Ishikawa (cell line): ENCODE data around the gene SYCE3.

Experiments used
- CEBPB ChIP-seq: IDR thresholded peaks from 2 replicates; pipeline ENCODE4 v1.6.1; 2012
- CREB1 ChIP-seq: IDR thresholded peaks from 2 replicates; pipeline ENCODE4 v1.6.1; 2012; ENCODE audit warnings: low read depth
- EGR1 ChIP-seq: IDR thresholded peaks from 2 replicates; pipeline ENCODE4 v1.6.1; 2012
- EP300 ChIP-seq: IDR thresholded peaks from 2 replicates; pipeline ENCODE4 v1.6.1; 2012; ENCODE audit warnings: borderline replicate concordance
- FOXM1 ChIP-seq: IDR thresholded peaks from 2 replicates; pipeline ENCODE4 v1.6.1; 2012; ENCODE audit warnings: low read depth, borderline replicate concordance
- NFIC ChIP-seq: IDR thresholded peaks from 2 replicates; pipeline ENCODE4 v1.6.1; 2012
- RAD21 ChIP-seq: IDR thresholded peaks from 2 replicates; pipeline ENCODE4 v1.6.1; 2012; ENCODE audit warnings: low read depth
- TAF1 ChIP-seq: IDR thresholded peaks from 2 replicates; pipeline ENCODE4 v1.6.1; 2012; ENCODE audit warnings: low read depth, mild to moderate bottlenecking
- TCF12 ChIP-seq: IDR thresholded peaks from 2 replicates; pipeline ENCODE4 v1.6.1; 2012; ENCODE audit warnings: low read depth
- TEAD4 ChIP-seq: IDR thresholded peaks from 2 replicates; pipeline ENCODE4 v1.6.1; 2012
- YY1 ChIP-seq: IDR thresholded peaks from 2 replicates; pipeline ENCODE4 v1.6.1; 2012; ENCODE audit warnings: low read depth
- ZBTB7A ChIP-seq: IDR thresholded peaks from 2 replicates; pipeline ENCODE4 v1.6.1; 2012; ENCODE audit warnings: low read depth
- TF ChIP-seq, protein P1 (sequence below): IDR thresholded peaks from 2 replicates; pipeline ENCODE4 v1.6.1; 2012
- TF ChIP-seq, protein P2 (sequence below): IDR thresholded peaks from 2 replicates; pipeline ENCODE4 v1.6.1; 2012
- TF ChIP-seq, protein P3 (sequence below): IDR thresholded peaks from 2 replicates; pipeline ENCODE4 v1.6.1; 2012; ENCODE audit warnings: low read depth, mild to moderate bottlenecking

SYCE3 gene

DNA sequence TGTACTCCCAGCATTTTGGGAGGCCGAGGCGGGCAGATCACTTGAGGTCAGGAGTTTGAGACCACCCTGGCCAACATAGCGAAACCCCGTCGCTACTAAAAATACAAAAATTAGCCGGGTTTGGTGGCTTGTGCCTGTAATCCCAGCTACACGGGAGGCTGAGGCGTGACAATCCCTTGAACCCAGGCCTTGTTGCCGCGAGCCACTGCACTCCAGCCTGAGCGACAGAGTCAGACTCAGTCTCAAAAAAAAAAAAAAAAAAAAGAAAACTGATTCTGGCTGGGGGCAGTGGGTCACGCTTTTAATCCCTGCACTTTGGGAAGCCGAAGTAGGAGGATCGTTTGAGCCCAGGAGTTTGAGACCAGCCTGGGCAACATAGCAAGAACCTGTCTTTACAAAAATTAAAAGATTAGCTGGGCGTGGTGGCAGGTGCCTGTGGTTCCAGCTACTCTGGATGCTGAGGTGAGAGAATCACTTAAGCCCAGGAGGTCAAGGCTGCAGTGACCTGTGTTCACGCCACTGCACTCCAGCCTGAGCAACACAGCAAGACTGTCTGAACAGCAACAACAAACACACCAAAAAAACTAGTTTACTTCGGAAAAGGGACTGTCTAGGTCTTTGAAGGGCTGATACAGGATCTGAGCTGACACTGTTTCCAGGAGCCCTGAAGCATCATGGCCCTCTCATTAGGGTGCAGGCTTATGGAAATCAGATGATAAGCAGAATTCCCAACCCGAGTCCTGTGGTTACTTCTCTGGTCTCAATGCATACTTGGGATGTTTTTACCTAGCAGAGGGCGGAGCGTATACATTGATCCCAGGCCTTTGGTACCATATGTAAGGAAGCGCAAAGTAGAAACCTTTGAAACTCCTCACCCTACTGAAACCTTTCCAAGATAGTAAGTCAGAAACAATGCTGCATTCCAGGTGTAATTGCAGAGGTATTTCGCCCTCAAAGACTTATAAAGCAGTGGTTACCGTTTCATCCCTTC lies 21.7 kb upstream of the SYCE3 start:
- TF ChIP-seq, protein P1, sequence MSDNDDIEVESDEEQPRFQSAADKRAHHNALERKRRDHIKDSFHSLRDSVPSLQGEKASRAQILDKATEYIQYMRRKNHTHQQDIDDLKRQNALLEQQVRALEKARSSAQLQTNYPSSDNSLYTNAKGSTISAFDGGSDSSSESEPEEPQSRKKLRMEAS: no peak
- TF ChIP-seq, protein P2, sequence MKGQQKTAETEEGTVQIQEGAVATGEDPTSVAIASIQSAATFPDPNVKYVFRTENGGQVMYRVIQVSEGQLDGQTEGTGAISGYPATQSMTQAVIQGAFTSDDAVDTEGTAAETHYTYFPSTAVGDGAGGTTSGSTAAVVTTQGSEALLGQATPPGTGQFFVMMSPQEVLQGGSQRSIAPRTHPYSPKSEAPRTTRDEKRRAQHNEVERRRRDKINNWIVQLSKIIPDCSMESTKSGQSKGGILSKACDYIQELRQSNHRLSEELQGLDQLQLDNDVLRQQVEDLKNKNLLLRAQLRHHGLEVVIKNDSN: no peak
- TF ChIP-seq TEAD4: no peak; the same call in 1 of the 2 replicates
- TF ChIP-seq, protein P3, sequence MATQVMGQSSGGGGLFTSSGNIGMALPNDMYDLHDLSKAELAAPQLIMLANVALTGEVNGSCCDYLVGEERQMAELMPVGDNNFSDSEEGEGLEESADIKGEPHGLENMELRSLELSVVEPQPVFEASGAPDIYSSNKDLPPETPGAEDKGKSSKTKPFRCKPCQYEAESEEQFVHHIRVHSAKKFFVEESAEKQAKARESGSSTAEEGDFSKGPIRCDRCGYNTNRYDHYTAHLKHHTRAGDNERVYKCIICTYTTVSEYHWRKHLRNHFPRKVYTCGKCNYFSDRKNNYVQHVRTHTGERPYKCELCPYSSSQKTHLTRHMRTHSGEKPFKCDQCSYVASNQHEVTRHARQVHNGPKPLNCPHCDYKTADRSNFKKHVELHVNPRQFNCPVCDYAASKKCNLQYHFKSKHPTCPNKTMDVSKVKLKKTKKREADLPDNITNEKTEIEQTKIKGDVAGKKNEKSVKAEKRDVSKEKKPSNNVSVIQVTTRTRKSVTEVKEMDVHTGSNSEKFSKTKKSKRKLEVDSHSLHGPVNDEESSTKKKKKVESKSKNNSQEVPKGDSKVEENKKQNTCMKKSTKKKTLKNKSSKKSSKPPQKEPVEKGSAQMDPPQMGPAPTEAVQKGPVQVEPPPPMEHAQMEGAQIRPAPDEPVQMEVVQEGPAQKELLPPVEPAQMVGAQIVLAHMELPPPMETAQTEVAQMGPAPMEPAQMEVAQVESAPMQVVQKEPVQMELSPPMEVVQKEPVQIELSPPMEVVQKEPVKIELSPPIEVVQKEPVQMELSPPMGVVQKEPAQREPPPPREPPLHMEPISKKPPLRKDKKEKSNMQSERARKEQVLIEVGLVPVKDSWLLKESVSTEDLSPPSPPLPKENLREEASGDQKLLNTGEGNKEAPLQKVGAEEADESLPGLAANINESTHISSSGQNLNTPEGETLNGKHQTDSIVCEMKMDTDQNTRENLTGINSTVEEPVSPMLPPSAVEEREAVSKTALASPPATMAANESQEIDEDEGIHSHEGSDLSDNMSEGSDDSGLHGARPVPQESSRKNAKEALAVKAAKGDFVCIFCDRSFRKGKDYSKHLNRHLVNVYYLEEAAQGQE: no peak
- no peak for TF ChIP-seq RAD21
- no peak for TF ChIP-seq EGR1
- no peak for TF ChIP-seq NFIC
- TF ChIP-seq FOXM1: no peak
- TF ChIP-seq TCF12: no peak
- no peak for TF ChIP-seq TAF1
- TF ChIP-seq CREB1: no peak
- TF ChIP-seq EP300: no peak
- no peak for TF ChIP-seq CEBPB
- no peak for TF ChIP-seq ZBTB7A
- no peak for TF ChIP-seq YY1

DNA sequence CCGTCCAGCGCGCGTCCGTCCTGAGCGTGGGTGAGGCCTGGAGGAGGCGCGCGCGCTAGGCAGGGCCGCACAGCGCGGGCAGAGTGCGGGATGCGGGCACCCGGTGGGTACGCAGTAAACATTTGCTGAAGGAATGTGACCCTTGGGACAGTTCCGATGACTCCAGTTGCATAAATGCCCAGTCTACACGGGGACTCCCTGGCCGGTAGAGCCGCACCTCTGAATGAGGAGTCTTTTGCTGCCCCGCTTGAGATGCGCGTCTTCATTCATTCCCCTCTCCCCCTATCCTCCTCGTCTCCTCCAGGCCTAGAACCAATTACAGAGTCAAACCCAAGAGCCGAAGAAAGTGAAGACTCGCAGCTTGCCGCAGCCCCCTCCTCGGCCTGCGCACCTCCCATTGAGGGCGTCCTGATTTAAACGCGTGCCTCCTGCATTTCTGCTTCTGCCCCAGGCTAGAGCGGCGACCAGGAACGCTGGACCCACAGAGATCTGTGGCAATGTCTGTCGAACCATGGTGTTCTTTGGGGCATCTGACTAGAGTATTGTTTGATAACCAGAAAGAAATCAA lies 20.7 kb upstream of the SYCE3 start:
- TF ChIP-seq, protein P2: no peak
- TF ChIP-seq, protein P3: no peak
- TF ChIP-seq CEBPB: no peak
- no peak for TF ChIP-seq EGR1
- TF ChIP-seq NFIC: no peak
- no peak for TF ChIP-seq TCF12

DNA sequence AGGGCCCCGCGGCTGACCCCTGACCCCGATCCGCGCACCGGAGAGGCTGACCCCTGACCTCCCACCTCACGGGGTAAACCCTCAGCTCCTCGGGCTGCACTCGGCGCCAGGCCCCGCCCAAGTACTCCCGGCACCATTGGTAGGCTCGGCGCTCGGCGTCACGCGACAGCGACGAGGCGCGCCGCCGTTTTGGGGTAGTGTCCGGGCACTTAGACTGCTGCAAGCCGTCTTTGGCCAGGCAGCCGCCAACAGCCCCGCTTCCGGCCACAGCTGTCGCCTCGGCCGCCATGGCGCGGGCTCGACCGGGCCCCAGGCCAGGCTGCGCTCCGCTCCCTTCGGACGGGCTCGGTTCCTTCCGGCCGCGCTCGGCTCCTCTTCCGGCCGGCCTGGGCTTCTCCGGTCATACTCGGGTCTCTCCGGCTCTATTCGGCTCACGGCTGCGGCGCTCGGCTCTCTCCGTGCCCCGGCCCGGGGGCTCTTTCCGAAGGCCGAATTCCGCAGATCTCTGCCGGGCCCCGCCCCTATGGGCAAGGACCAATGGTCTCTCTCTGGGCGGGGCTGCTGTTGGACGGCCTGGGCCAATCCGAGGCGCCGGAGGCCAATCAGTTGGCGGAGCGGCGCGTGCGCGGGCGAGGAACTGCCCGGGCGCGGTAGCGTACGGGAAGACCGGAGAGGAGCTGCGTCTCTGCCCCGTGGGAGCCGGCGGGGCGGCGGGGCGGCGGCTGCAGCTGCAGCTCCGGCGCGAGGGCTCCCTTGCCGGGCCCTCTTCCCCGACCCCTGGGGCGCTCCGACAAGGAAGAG lies 20.0 kb upstream of the SYCE3 start, which contains the start of gene CHKB:
Gene CHKB (minus strand): TSS at position 357 of the 801 bp plus-strand sequence. CDS start 68 bp downstream, at position 289.
- TF ChIP-seq, protein P3: no peak
- TF ChIP-seq YY1: peak; percentile 83
- TF ChIP-seq TEAD4: peak; percentile 4; the same call in 1 of the 2 replicates
- TF ChIP-seq, protein P2: no peak
- TF ChIP-seq CREB1: no peak
- TF ChIP-seq EP300: no peak
- TF ChIP-seq, protein P1: no peak; the same call in none of the 2 replicates
- TF ChIP-seq TCF12: 0 out of 2 replicates have a peak, but pooled peaks have one; percentile 14
- TF ChIP-seq RAD21: no peak
- peak; percentile 84 for TF ChIP-seq TAF1
- TF ChIP-seq CEBPB: no peak
- peak; percentile 25; the same call in 1 of the 2 replicates for TF ChIP-seq NFIC
- TF ChIP-seq ZBTB7A: no peak
- peak; percentile 63; the same call in 1 of the 2 replicates for TF ChIP-seq EGR1
- TF ChIP-seq FOXM1: no peak
